ENCODE results near the gene GPC6. TPM values are rescaled to one million over a fixed set of nuclear protein-coding genes. Genes with fewer than 3 reads are reported as not detected.
"Not testable (repeated sequence)": the region's sequence is repeated elsewhere in the genome, so short reads cannot be mapped to it uniquely, and the experiment has no call there.

The GPC6 gene
- total RNA-seq, 4 donors from 2014 or later, result 13.7 to 21.7 (median 16.5) TPM

GRCh38 chr13:93193682-93194081, 32.9 kb upstream of the GPC6 start:
- TF ChIP-seq POLR2AphosphoS5 (IDR thresholded peaks at IDR 0.05) (no peak), EP300 (IDR thresholded peaks at IDR 0.05) (no peak), POLR2A (IDR thresholded peaks at IDR 0.05) (no peak), CTCF (IDR thresholded peaks at IDR 0.05) (no peak)
- Histone ChIP-seq H3K4me3 (no peak overlapping the region), H3K27me3 (no peaks in the 10 kb centered on the region), H3K9me3 (no peaks in the 10 kb centered on the region), H3K4me1 (no peaks in the 10 kb centered on the region), H3K36me3 (no peaks in the 10 kb centered on the region), H3K27ac (no peak overlapping the region)
- no peak for ATAC-seq
- 97 to 100% methylated on average over 3 to 4 of the region's 4 CpGs for WGBS, 2 donors (ENCODE audit: low coverage in 1 of 2)

- Histone ChIP-seq H3K4me1 (no peaks in the 10 kb centered on the region), H3K27ac (no peak overlapping the region), H3K27me3 (no peaks in the 10 kb centered on the region), H3K4me3 (no peak overlapping the region), H3K36me3 (no peaks in the 10 kb centered on the region), H3K9me3 (no peaks in the 10 kb centered on the region)
- TF ChIP-seq EP300 (IDR thresholded peaks at IDR 0.05) (no peak), POLR2AphosphoS5 (IDR thresholded peaks at IDR 0.05) (no peak), POLR2A (IDR thresholded peaks at IDR 0.05) (no peak)
- WGBS, 2 donors (ENCODE audit: low coverage in 1 of 2), result 60 to 75% methylated on average over 1 of the region's 1 CpG
- no peak for ATAC-seq
Measured at GRCh38 chr13:93199856-93200255, 26.8 kb upstream of the GPC6 start.

GRCh38 chr13:93200626-93201025, 26.0 kb upstream of the GPC6 start:
- TF ChIP-seq POLR2A (IDR thresholded peaks at IDR 0.05), result no peak
- TF ChIP-seq CTCF (IDR thresholded peaks at IDR 0.05), result no peak
- no peak for TF ChIP-seq POLR2AphosphoS5 (IDR thresholded peaks at IDR 0.05)
- TF ChIP-seq EP300 (IDR thresholded peaks at IDR 0.05), result no peak

GRCh38 chr13:93201992-93202558, 24.5 kb upstream of the GPC6 start:
- Histone ChIP-seq H3K4me1 (no peaks in the 10 kb centered on the region), H3K9me3 (no peaks in the 10 kb centered on the region), H3K36me3 (no peaks in the 10 kb centered on the region), H3K27ac (no peak overlapping the region), H3K27me3 (no peaks in the 10 kb centered on the region), H3K4me3 (no peak overlapping the region)
- no peak for ATAC-seq
- TF ChIP-seq EP300 (IDR thresholded peaks at IDR 0.05), result no peak
- TF ChIP-seq POLR2AphosphoS5 (IDR thresholded peaks at IDR 0.05), result no peak
- no peak for TF ChIP-seq POLR2A (IDR thresholded peaks at IDR 0.05)
- WGBS, 2 donors (ENCODE audit: low coverage in 1 of 2), result 50 to 77% methylated on average over 1 of the region's 1 CpG

More at GRCh38 chr13:93200626-93201025, 26.0 kb upstream of the GPC6 start:
- H3K36me3 ChIP-seq, result no peaks in the 10 kb centered on the region
- H3K27me3 ChIP-seq, result no peaks in the 10 kb centered on the region
- no peak for ATAC-seq
- H3K9me3 ChIP-seq, result no peaks in the 10 kb centered on the region
- H3K4me1 ChIP-seq, result no peaks in the 10 kb centered on the region
- no peak overlapping the region for H3K4me3 ChIP-seq
- no peak overlapping the region for H3K27ac ChIP-seq

GRCh38 chr13:93206778-93207392, 19.7 kb upstream of the GPC6 start:
- not testable (repeated sequence) for H3K36me3 ChIP-seq, H3K4me3 ChIP-seq, H3K27ac ChIP-seq, H3K9me3 ChIP-seq, H3K27me3 ChIP-seq, ATAC-seq, H3K4me1 ChIP-seq
- 74 to 86% methylated on average over 5 to 15 of the region's 24 CpGs for WGBS, 2 donors (ENCODE audit: low coverage in 1 of 2)

GRCh38 chr13:93216122-93216521, 10.5 kb upstream of the GPC6 start:
- TF ChIP-seq POLR2A (IDR thresholded peaks at IDR 0.05) (no peak), CTCF (IDR thresholded peaks at IDR 0.05) (no peak), POLR2AphosphoS5 (IDR thresholded peaks at IDR 0.05) (no peak), EP300 (IDR thresholded peaks at IDR 0.05) (no peak)
- Histone ChIP-seq H3K27me3 (no peaks in the 10 kb centered on the region), H3K27ac (no peak overlapping the region), H3K4me1 (no peaks in the 10 kb centered on the region), H3K4me3 (no peak overlapping the region), H3K36me3 (no peaks in the 10 kb centered on the region), H3K9me3 (no peaks in the 10 kb centered on the region)
- WGBS, 2 donors (ENCODE audit: low coverage in 1 of 2), result 64 to 100% methylated on average over 1 of the region's 1 CpG
- no peak for ATAC-seq
